Prostate gland (tissue), 2 donors: Measurements from ENCODE around the gene MFAP2. TPM values are rescaled to one million over a fixed set of nuclear protein-coding genes. Genes with fewer than 3 reads are reported as not detected.
A peak's percentile ranks its signal among the peaks of the same experiment; 100 is the strongest.

Source experiments
- DNase-seq: peaks from one replicate; pipeline ENCODE4 v3.0.0-alpha.2; 2019; ENCODE audit warnings: low spot score
- H3K27ac ChIP-seq, 2 donors: fragments of 200-600 bp; sonication (generic); 2 replicates each; pipeline ENCODE4 v1.5.1; 2017 to 2019
- H3K27me3 ChIP-seq: fragments of 200-600 bp; sonication (generic); replicated peaks from 2 replicates; pipeline ENCODE4 v1.5.1; 2019; ENCODE audit not compliant: insufficient read depth
- H3K36me3 ChIP-seq, 2 donors: fragments of 200-600 bp; sonication (generic); 1 replicate in 1 of 2; 2 replicates in 1 of 2; pipeline versions ENCODE4 v1.5.1 to v1.8.1; 2017 to 2019
- H3K4me1 ChIP-seq: fragments of 200-600 bp; sonication (generic); replicated peaks from 2 replicates; pipeline ENCODE4 v1.5.1; 2019
- H3K4me3 ChIP-seq, 2 donors: fragments of 200-600 bp; sonication (generic); 2 replicates each; pipeline ENCODE4 v1.5.1; 2017 to 2019
- H3K9me3 ChIP-seq: fragments of 200-600 bp; sonication (generic); 2 replicates; pipeline ENCODE4 v1.5.1; 2017
- POLR2A ChIP-seq: fragments of 450-650 bp; IDR thresholded peaks from one replicate; pipeline ENCODE4 v1.6.1; 2016; ENCODE audit warnings: antibody characterized with exemption, mild to moderate bottlenecking
- POLR2AphosphoS5 ChIP-seq: sonication (generic); formaldehyde crosslinking; IDR thresholded peaks from one replicate; pipeline ENCODE4 v1.6.1; 2017; ENCODE audit warnings: antibody characterized with exemption
- WGBS: methylation state at CpG from one replicate; pipeline ENCODE4 v1.1.5; 2018; 5-methylcytosine and 5-hydroxymethylcytosine counted together
- intact Hi-C: fragments of 100-400 bp; cut with DNase I; formaldehyde crosslinking; loops from one replicate; pipeline ENCODE4 v1.14.2; 2022
- total RNA-seq, 2 donors: library from RNA; depleted of rRNA; stranded (reverse); fragments of >200 nt; gene quantifications; one replicate each; pipeline ENCODE4 v1.1.0, GENCODE V29; 2016
- TF ChIP-seq, protein P1 (sequence below), 4 experiments: fragments of 200-600 bp in 2 of 4; fragments of 450-650 bp in 2 of 4; sonication (generic) in 2 of 4; IDR thresholded peaks; 1 replicate in 3 of 4; 2 replicates in 1 of 4; pipeline ENCODE4 v1.5.1; 2016 to 2019; ENCODE audit warnings: antibody characterized with exemption in 4 of 4, mild to moderate bottlenecking in 2 of 4, moderate library complexity in 2 of 4

The MFAP2 gene
- total RNA-seq, 2 donors from 2014 or later = 6.3 to 31.0 TPM

DNA sequence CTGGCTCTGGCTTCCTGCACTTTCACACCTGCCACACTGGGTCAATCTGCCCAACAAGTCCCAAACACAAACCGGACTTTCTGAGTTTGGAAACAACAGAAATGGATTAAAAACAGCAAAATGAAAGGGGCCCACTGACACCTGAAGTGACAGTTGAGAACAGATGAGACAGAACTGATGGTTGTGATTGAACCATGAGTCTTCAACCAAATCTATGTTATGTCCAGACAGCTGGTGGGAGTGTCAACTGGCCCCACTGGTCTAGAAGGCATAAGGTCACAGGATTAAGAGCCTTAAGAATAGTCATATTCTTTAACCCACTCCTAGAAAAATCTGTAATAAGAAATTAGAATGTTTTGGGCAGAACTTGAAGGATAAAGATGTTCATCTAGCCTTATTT, 44.3 kb upstream of the MFAP2 start:
- Histone ChIP-seq H3K4me1 (peaks cover 11% of the 10 kb centered on the region), H3K27me3 (no peaks in the 10 kb centered on the region), H3K36me3 (peaks cover 9 to 15% of the 10 kb centered on the region in 2 donors), H3K4me3 (no peak overlapping the region), H3K9me3 (no peaks in the 10 kb centered on the region), H3K27ac (no peak overlapping the region)
- 100% methylated on average over 1 of the region's 1 CpG for WGBS
- no peak for TF ChIP-seq POLR2AphosphoS5
- DNase-seq = no peak
- intact Hi-C loops = no loop called here

DNA sequence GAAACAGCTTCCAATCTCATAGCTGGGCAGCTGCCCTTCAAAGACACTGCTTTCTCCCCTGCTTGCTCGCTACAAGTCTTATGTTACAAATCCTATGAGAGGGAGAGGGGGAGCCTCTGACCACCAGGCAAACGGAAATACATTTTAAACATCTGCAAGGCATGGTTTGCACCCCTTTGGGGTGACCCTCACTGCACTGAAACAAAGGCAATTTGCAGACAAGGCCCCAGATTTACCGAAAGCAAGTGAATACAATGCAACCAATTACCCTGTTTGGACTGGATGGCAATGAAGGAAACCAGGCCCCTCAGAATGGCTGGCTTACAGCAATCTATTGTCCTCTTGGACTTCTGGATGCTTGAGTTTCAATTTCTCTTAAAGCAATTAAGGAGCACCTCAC, 43.2 kb upstream of the MFAP2 start:
- intact Hi-C loops = no loop called here
- DNase-seq = no peak
- no peak overlapping the region for H3K4me3 ChIP-seq
- 83% methylated on average over 3 of the region's 3 CpGs for WGBS
- H3K36me3 ChIP-seq = peaks cover 9 to 15% of the 10 kb centered on the region in 2 donors
- H3K27me3 ChIP-seq = no peaks in the 10 kb centered on the region
- H3K9me3 ChIP-seq = no peaks in the 10 kb centered on the region
- TF ChIP-seq, protein P1, sequence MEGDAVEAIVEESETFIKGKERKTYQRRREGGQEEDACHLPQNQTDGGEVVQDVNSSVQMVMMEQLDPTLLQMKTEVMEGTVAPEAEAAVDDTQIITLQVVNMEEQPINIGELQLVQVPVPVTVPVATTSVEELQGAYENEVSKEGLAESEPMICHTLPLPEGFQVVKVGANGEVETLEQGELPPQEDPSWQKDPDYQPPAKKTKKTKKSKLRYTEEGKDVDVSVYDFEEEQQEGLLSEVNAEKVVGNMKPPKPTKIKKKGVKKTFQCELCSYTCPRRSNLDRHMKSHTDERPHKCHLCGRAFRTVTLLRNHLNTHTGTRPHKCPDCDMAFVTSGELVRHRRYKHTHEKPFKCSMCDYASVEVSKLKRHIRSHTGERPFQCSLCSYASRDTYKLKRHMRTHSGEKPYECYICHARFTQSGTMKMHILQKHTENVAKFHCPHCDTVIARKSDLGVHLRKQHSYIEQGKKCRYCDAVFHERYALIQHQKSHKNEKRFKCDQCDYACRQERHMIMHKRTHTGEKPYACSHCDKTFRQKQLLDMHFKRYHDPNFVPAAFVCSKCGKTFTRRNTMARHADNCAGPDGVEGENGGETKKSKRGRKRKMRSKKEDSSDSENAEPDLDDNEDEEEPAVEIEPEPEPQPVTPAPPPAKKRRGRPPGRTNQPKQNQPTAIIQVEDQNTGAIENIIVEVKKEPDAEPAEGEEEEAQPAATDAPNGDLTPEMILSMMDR (IDR thresholded peaks at IDR 0.05) = no peak
- TF ChIP-seq POLR2A (no peak), POLR2AphosphoS5 (no peak)
- H3K27ac ChIP-seq = no peak overlapping the region
- peaks cover 11% of the 10 kb centered on the region for H3K4me1 ChIP-seq

DNA sequence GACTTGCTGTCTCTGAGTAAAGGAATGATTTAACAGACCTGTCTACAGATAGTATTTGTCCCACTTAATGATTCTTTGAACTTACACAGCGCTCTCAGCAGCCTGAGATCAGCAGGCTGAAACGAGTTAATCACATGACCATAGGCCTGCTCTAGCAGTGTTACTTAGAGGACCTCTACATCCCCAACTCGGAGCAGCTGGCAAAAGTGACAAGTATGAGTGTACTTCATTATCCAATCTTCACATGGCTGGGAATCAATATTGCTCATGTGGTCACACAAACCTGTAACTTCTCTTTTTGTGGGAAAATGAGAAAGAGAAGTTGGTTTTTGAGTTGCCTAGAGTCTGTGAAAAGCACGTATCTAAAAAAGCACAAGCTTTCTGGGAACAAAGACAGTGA, 42.7 kb upstream of the MFAP2 start:
- H3K4me3 ChIP-seq = no peak overlapping the region
- intact Hi-C loops = no loop called here
- no peaks in the 10 kb centered on the region for H3K27me3 ChIP-seq
- H3K36me3 ChIP-seq = peaks cover 9 to 15% of the 10 kb centered on the region in 2 donors
- WGBS = 59% methylated on average over 4 of the region's 4 CpGs
- H3K27ac ChIP-seq = no peak overlapping the region
- TF ChIP-seq POLR2A (no peak), POLR2AphosphoS5 (no peak)
- TF ChIP-seq, protein P1 (IDR thresholded peaks at IDR 0.05) = no peak
- H3K4me1 ChIP-seq = peaks cover 10% of the 10 kb centered on the region
- no peak for DNase-seq
- no peaks in the 10 kb centered on the region for H3K9me3 ChIP-seq

DNA sequence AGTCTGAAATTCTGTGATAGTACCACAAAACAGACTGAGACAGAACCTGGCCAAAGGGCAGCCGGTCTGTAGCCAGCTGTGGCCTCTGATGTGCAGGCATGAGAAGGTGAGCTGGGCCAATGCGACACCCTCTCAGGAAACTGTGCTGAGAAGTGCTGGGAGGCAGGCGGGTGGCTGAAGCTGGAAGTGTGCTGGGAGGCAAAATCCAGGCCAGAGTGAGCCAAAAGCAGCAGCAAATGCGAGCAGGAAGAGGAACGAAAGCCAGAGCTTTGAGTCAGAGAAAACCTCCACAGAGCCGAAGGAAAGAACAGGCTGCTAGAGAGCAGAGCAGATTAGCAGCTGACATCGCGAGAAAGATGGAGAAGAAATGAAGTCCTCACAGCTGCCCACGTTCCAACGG, 41.5 kb upstream of the MFAP2 start:
- intact Hi-C loops = no loop called here
- 95% methylated on average over 10 of the region's 10 CpGs for WGBS
- no peaks in the 10 kb centered on the region for H3K9me3 ChIP-seq
- H3K4me3 ChIP-seq = no peak overlapping the region
- peaks cover 9 to 15% of the 10 kb centered on the region in 2 donors for H3K36me3 ChIP-seq
- no peaks in the 10 kb centered on the region for H3K27me3 ChIP-seq
- DNase-seq = no peak
- TF ChIP-seq POLR2AphosphoS5 (no peak), POLR2A (no peak)
- TF ChIP-seq, protein P1 (IDR thresholded peaks at IDR 0.05) = no peak
- H3K4me1 ChIP-seq = no peaks in the 10 kb centered on the region
- no peak overlapping the region for H3K27ac ChIP-seq

DNA sequence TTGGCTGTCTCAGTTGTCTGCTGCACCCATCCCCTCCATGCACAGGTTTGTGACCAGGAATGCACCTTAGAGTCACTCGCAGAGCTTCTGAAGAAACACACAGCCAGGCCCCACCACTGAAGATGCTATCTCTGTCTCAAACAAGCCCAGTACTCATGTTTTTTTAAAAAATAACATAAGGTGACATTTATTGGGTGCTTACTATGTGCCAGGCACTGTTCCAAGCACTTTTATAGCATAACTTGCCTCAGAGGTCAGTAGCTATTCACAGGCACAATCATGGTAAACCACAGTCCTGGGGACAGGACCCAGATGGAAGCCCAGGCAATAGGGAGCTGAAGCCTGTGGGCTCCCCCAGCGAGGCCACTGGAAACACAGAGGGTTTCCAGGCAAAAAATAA, 40.1 kb upstream of the MFAP2 start:
- intact Hi-C loops = no loop called here
- TF ChIP-seq, protein P1 (IDR thresholded peaks at IDR 0.05) = no peak
- TF ChIP-seq POLR2A (no peak), POLR2AphosphoS5 (peak; percentile 75)
- Histone ChIP-seq H3K9me3 (no peaks in the 10 kb centered on the region), H3K27ac (no peak overlapping the region), H3K4me3 (no peak overlapping the region), H3K36me3 (peaks cover 9 to 15% of the 10 kb centered on the region in 2 donors), H3K27me3 (no peaks in the 10 kb centered on the region), H3K4me1 (no peaks in the 10 kb centered on the region)
- WGBS = 32% methylated on average over 2 of the region's 2 CpGs
- DNase-seq = peak; percentile 55
